GM21717 (cell line): ENCODE measurements around the gene CMTM6.
"Not testable (repeated sequence)": the region's sequence is repeated elsewhere in the genome, so short reads cannot be mapped to it uniquely, and the experiment has no call there.

Source experiments
- ATAC-seq: cut with Tn5 transposase; IDR thresholded peaks from one replicate; pipeline ENCODE4 v1.9.1; 2021; ENCODE audit warnings: mild to moderate bottlenecking, moderate library complexity; ENCODE audit not compliant: unreplicated experiment

The CMTM6 gene

GRCh38 chr3:32469151-32469874, 33.3 kb downstream of the CMTM6 start:
- ATAC-seq = peak; percentile 27

GRCh38 chr3:32467333-32468070, 35.1 kb downstream of the CMTM6 start:
- ATAC-seq = peak; percentile 60

GRCh38 chr3:32466808-32467207, 35.8 kb downstream of the CMTM6 start:
- not testable (repeated sequence) for ATAC-seq

GRCh38 chr3:32464726-32465125, 37.9 kb downstream of the CMTM6 start:
- not testable (repeated sequence) for ATAC-seq

GRCh38 chr3:32463415-32463814, 39.2 kb downstream of the CMTM6 start:
- ATAC-seq = not testable (repeated sequence)

GRCh38 chr3:32462191-32462986, 40.3 kb downstream of the CMTM6 start:
- not testable (repeated sequence) for ATAC-seq

GRCh38 chr3:32460817-32461496, 41.7 kb downstream of the CMTM6 start:
- ATAC-seq = not testable (repeated sequence)

- ATAC-seq = peak; percentile 93
Observed at GRCh38 chr3:32460031-32460749, 42.5 kb downstream of the CMTM6 start.

GRCh38 chr3:32459450-32459849, 43.2 kb downstream of the CMTM6 start:
- ATAC-seq = no peak

- no peak for ATAC-seq
Observed at GRCh38 chr3:32457971-32458471, 44.6 kb downstream of the CMTM6 start.

GRCh38 chr3:32456429-32457130, 46.1 kb downstream of the CMTM6 start:
- no peak for ATAC-seq

- ATAC-seq = no peak
Observed at GRCh38 chr3:32455609-32456428, 46.8 kb downstream of the CMTM6 start.

- ATAC-seq = no peak
Observed at GRCh38 chr3:32454731-32455608, 47.7 kb downstream of the CMTM6 start.

GRCh38 chr3:32454111-32454510, 48.5 kb downstream of the CMTM6 start:
- ATAC-seq = no peak

- no peak for ATAC-seq
Observed at GRCh38 chr3:32453346-32453745, 49.3 kb downstream of the CMTM6 start.

GRCh38 chr3:32452009-32452408, 50.6 kb downstream of the CMTM6 start:
- no peak for ATAC-seq

GRCh38 chr3:32450992-32451659, 51.5 kb downstream of the CMTM6 start:
- ATAC-seq = no peak
